Femur (tissue), 1 donor: ENCODE results near the gene CRYZ.
"Not testable (repeated sequence)": the region's sequence is repeated elsewhere in the genome, so short reads cannot be mapped to it uniquely, and the experiment has no call there.

Source experiments
- DNase-seq: peaks from one replicate; pipeline ENCODE4 v3.0.0-alpha.2; 2017

The CRYZ gene

GRCh38 chr1:74677926-74678325 is 54.9 kb downstream of the CRYZ start:
- DNase-seq: no peak

GRCh38 chr1:74674278-74675048 is 58.4 kb downstream of the CRYZ start:
- no peak for DNase-seq

DNA sequence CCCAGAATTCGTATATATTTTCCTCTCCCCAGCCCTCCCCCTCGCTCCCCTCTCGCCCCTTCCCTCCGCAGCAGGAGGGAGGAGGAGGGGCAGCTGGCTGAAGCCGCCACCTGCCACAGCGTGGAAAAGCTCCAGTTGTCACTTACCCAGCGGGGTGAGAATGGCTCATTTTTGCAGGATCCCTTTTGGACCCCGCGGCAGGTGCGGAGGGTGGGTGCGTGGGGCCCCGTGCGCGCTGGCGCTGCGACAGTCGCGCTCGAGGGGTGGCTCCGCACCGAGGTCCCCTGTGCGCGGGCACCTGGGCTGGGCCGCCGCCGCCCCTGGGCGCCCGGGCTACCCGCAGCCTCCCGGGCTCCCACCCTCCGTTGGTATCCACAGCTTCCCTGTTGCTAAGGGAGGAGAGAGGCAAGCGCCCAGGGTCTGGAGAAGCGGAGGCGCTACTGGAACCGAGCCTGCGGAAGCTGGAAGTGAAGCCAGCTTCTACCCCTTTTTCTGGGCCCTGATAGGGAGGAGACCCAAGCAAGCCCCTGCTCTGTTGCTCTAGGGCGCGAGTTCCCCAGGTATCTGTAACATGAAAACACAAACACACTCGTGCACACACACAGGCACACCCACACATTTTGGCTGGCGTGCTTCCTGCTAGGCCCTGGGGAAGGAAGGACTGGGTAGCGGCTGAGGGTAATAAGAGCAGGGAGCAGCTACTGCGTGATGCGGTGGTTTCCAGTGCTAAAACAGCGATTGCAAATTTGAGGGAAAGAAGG is 59.3 kb downstream of the CRYZ start, which contains the start of gene ERICH3:
Gene ERICH3, minus strand, starts transcription at position 442 of the 761 bp plus-strand sequence. Its CDS starts 273 bp downstream, at position 169.
- DNase-seq: peak; percentile 41

GRCh38 chr1:74670866-74671265 is 62.0 kb downstream of the CRYZ start:
- not testable (repeated sequence) for DNase-seq
